DMS153 (cell line): ENCODE results near the gene CWF19L2.
"Not testable (repeated sequence)": the region's sequence is repeated elsewhere in the genome, so short reads cannot be mapped to it uniquely, and the experiment has no call there.

Source experiments
- DNase-seq: peaks from one replicate; lab custom pipeline; 2025; lab: John Stamatoyannopoulos, UW

The CWF19L2 gene

DNA sequence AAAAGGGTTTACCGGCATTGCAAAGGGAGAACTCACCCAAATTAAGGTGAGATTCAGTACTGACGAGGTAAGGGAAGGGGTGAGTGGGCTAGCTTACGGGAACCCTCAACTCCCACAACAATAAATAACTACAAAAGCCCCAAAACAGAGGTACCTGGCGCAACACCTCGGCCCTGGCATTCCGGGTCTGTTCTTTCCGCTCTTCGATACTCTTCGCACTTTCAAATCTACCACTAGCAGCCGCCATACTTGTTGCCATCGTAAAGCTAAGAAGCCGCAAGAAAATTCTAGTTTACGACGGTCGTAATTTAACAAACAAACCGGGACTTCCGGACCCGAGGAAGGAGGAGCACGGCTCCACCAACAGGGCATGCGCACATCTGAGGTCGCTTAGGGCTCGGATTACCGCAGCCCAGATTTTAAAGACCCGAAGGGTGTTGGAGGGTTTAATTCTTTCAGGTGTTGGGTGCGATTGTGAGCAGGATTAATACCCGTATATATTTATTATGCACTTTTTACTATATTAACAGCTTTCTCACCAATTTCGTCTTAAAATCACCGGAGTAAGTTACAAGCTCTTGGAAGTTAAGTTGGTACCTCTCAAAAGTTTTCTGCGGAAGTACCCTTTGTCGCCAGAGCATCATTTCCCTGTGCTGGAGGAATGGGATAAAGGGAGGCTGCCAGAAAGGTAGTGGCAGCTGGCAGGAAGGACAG lies at the start of gene CWF19L2:
CWF19L2 (minus strand) TSS at position 268 of the 714 bp plus-strand sequence; CDS start at position 259, 9 bp downstream.
- DNase-seq = peak; percentile 93

GRCh38 chr11:107505647-107506225 lies 48.1 kb upstream of the CWF19L2 start:
- no peak for DNase-seq

- DNase-seq = no peak
These were observed 47.4 kb upstream of the CWF19L2 start for GRCh38 chr11:107504981-107505380.

DNA sequence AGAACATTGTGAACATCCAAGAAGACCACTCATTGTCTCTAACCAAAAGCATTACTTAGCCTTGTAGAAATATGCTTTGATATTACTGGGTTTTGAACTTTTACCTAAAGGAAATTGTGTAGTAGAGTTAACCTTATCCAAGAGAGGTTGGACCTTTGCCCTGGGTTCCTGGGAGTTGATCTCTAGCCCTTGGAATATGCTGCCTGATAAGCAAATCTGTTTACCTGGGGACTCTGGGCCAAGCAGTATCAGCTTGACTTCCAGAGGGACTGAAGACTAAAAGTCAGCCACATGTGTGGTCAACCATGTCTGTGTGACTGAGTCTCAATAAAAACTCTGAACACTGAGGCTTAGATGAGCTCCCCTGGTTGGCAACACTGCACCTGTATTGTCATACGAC lies 44.1 kb upstream of the CWF19L2 start:
- no peak for DNase-seq

- DNase-seq = not testable (repeated sequence)
These were observed 39.7 kb upstream of the CWF19L2 start for GRCh38 chr11:107497371-107497770.

DNA sequence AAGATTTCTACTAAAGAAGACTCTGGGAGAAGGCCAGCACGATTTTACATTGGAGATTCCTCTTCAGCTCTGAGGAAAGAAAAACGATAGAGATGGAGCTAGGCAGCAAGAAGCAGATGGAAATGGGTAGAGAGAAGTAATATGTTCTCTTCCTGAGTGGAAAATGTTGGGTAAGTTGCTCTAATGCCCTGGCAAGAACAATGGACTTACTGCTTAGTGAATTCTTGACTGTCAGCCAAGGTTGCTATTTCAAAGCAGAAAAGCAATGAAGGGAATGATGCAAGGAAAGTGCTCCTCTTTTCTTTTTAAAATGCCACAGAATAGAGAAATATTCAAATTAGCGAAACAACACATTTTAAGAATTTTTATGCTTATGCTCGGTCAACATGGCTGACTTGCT lies 38.4 kb upstream of the CWF19L2 start:
- DNase-seq = no peak

DNA sequence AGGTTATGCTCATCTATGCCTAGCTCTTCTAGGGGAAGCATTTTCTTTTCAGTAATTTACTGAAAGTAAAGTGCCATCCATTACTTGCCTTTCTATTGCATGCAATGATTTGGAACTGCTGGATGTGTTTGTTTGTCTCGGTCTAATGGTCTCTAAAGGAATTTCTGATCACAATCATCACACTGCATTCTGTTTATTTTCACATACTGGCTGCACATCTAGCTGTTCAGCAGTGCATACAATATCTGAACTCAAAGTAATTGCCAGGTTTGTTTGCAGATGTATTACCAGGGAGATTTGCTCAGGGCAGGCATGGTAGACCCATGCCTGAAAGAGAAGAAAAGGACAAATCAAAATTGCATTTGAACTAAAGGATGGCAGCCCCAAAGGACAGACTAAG lies 36.4 kb upstream of the CWF19L2 start:
- no peak for DNase-seq

- no peak for DNase-seq
These were observed 35.5 kb upstream of the CWF19L2 start for GRCh38 chr11:107493117-107493516.

GRCh38 chr11:107490836-107491235 lies 33.2 kb upstream of the CWF19L2 start:
- DNase-seq = no peak

DNA sequence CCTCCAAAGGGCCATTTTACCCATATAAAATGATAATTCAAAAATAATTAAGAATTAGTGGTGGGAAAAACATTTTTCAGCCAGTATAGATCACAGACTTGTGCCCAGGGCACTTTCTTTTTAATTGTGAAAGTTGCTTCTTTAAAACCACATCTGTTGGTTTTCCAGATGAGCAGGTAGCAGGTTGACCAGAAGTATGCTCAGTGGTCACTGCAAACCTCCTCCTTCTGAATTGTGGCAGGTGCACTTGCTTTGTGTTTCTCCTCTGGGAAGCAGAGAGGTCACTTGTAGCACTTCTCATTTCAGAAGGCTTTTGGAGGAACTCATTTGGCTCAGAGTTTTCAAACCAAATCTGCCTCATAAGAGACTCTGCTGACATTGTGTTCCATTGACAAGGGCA lies 24.6 kb upstream of the CWF19L2 start:
- DNase-seq = no peak

GRCh38 chr11:107478922-107479321 lies 21.3 kb upstream of the CWF19L2 start:
- no peak for DNase-seq

GRCh38 chr11:107477820-107478219 lies 20.2 kb upstream of the CWF19L2 start:
- no peak for DNase-seq

GRCh38 chr11:107473792-107474191 lies 16.2 kb upstream of the CWF19L2 start:
- no peak for DNase-seq

- DNase-seq = no peak
These were observed 15.3 kb upstream of the CWF19L2 start for GRCh38 chr11:107472966-107473365.

DNA sequence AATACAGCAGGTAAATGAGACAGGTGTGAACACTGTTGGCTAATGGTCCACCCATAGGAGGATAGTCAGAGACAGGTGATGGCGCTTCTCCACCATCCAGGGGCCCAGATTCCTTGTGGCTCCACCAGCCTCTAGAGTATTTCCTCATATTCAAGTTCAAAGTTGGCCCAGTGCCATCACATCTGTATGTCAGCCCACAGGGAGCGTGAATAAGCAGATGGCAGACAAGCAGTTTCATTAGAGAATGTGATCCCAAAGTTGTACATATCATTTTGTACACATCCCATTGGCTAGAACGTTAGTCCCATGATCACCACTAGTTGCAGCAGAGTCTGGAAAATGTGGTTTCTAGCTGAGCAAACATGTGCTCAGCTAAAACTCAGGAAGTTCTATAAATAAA lies 11.0 kb upstream of the CWF19L2 start:
- DNase-seq = no peak

GRCh38 chr11:107467696-107468095 lies 10.1 kb upstream of the CWF19L2 start:
- DNase-seq = no peak

- not testable (repeated sequence) for DNase-seq
These were observed 8.7 kb upstream of the CWF19L2 start for GRCh38 chr11:107466275-107466866.

DNA sequence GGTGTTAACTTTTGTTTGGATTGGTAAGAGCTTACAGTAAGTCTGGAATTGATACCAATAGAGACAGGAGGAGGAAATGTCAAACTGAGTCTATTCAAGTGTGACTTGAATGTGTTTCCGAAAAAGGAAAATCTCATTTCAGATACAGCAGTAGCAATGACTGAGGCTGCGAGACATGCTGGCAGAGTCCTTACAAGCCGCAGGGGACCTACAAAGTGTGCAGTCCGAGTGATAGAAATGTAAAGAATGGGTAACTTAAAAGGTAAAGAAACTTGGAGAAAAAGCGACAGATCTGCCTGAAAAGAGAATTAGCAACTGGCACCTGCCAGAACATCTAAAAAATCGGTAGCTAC lies 444 bp downstream of the CWF19L2 start:
- DNase-seq = no peak

- no peak for DNase-seq
These were observed 3.9 kb downstream of the CWF19L2 start for GRCh38 chr11:107453594-107454286.

- DNase-seq = no peak
These were observed 10.7 kb downstream of the CWF19L2 start for GRCh38 chr11:107446822-107447431.

DNA sequence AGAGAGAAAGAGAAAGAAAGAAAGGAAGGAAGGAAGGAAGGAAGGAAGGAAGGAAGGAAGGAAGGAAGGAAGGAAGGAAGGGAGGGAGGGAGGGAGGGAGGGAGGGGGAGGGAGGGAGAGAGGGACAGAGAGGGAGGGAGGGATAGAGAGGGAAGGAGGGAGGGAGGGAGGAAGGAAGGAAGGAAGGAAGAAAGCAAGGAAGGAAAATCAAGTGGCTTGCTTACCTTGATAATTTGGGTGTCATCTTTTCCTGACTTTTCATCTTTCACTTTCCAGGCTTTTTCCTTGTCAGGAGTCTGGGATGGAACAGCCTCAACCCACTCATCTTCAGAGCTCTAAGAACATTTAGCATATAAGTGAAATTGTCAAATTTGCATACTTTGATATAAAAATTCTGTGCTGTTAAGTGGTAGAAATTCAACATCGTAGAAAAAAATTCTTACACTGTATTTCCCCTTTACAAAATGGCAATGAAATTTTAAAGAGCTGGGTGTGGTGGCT lies 14.9 kb downstream of the CWF19L2 start:
- DNase-seq = no peak

GRCh38 chr11:107439586-107440167 lies 17.9 kb downstream of the CWF19L2 start:
- no peak for DNase-seq
